Ecto neural progenitor cell (in vitro differentiated cells): ENCODE data around the gene STX16.

Experiments used
- DNase-seq: peaks from one replicate; pipeline ENCODE4 v3.0.0-alpha.2; 2018; ENCODE audit warnings: low spot score

STX16 gene

DNA sequence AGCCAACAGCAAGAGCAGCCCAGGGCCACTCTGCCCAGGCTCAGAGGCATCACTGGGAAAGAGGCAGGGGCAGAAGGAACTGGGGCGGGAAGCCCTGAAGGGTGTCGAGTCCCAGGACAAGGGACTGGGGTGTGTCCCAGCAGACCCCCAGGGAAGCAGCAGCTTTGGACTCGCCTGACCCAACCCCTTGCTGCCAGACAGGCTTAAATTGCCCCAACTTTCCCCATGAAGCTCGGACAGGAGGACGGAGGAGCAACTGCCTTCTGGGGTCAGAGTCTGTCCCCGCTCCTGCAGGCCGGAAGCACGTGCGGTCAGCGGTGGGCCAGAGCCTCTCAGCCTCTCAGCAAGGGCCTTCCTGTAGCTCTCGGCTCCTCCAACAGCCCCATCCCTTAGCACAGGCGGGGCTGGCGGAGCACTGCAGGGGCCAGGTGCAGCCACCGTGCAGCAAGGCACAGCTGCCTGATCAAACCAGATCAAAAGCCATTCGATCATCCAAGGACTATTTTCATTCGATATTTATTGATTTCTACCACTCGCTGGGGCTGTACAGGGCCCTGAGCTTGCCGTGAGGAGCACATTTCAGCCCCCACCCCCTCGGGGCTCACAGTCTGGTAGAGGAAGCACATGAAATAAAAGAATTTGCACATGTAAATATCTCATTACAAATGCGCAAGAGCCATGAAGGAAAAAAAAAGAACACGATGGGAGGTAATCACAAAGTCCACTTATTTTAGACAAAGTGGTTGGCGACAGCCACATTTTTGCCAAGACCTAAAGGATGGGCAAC lies 31.8 kb upstream of the STX16 start:
- no peak for DNase-seq

DNA sequence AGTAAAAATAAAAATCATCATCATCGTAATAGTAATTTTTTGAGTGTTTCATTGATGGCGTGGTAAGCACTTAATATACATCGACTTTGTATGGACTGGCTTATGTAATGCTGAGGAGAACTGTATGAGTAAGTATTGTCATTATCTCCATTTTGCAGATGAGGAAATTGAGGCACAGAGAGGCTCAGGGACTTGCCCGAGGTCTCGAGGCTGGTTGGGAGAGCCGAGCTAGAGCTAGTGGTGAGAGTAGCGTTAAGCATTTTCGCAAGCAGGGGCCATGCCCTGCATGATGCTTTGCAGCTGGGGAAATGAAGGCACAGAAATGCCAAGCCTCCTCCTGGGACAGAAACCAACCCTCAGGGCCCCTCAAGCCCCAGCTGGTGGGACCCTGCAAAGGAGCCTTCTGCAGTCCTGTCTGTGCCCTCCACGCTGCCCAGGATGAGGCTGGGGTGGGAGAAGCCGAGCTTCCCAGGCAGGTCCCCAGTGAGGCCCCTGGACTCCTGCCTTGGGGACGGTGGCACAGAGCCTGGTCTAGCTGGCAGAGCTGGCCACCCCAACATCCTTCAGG lies 31.1 kb upstream of the STX16 start:
- no peak for DNase-seq

DNA sequence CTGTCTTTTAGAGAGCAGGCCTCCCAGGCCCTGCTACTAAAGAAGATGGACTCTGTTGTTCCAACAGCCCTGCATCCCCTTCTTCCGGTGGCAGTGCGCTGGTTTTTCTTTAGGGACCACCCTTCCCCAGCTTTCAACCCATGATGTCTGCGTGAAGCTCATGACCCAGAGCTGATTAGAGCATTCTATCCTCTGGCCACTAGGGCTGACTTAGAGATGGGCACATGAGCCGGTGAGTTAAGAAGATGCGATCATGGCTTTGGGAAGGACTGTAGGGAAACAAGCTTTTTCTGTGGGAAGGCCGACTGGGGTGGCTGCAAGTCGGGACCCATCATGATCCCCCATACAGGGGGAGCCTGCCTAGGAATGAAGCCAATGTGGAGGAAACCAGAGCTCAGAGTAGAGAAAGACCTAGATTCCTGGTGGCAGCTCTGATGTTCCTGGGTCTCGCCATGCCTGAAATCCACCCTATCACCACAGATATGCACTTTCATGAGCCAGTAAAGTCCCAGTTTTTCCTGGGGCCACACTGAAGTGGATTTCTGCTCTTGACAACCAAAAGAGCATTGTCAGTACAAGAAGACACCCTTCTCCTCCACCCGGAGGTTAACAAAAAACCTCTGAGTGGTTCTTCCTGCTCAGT lies 29.1 kb upstream of the STX16 start:
- no peak for DNase-seq

- no peak for DNase-seq
Measured at GRCh38 chr20:58622671-58623578, 28.2 kb upstream of the STX16 start.

- DNase-seq = no peak
Measured at GRCh38 chr20:58623579-58624473, 27.3 kb upstream of the STX16 start.

- DNase-seq = no peak
Measured at GRCh38 chr20:58624687-58625086, 26.4 kb upstream of the STX16 start.

- no peak for DNase-seq
Measured at GRCh38 chr20:58625585-58625984, 25.5 kb upstream of the STX16 start.

GRCh38 chr20:58626051-58626450 lies 25.0 kb upstream of the STX16 start:
- DNase-seq = no peak

- no peak for DNase-seq
Measured at GRCh38 chr20:58627212-58628072, 23.6 kb upstream of the STX16 start.

GRCh38 chr20:58628491-58629214 lies 22.4 kb upstream of the STX16 start:
- no peak for DNase-seq

DNA sequence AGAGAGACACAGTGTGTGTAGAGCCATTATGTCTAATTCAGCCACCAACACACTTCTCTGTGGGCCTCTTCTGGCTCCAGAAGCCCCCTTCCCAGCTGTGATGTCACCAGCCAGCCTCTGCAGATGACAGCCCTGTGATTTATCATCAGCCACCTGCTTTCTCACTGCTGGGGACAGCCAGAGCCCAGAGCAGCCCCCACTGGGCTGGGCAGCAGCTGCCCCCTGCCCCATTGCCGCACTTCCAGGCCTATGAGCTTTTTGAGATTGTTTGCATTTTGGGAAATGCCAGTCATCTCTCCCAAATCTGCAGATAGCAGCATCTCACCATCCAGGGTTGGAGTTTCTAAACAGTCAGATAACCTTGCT lies 21.9 kb upstream of the STX16 start:
- DNase-seq = no peak

GRCh38 chr20:58630063-58630462 lies 21.0 kb upstream of the STX16 start:
- DNase-seq = no peak

DNA sequence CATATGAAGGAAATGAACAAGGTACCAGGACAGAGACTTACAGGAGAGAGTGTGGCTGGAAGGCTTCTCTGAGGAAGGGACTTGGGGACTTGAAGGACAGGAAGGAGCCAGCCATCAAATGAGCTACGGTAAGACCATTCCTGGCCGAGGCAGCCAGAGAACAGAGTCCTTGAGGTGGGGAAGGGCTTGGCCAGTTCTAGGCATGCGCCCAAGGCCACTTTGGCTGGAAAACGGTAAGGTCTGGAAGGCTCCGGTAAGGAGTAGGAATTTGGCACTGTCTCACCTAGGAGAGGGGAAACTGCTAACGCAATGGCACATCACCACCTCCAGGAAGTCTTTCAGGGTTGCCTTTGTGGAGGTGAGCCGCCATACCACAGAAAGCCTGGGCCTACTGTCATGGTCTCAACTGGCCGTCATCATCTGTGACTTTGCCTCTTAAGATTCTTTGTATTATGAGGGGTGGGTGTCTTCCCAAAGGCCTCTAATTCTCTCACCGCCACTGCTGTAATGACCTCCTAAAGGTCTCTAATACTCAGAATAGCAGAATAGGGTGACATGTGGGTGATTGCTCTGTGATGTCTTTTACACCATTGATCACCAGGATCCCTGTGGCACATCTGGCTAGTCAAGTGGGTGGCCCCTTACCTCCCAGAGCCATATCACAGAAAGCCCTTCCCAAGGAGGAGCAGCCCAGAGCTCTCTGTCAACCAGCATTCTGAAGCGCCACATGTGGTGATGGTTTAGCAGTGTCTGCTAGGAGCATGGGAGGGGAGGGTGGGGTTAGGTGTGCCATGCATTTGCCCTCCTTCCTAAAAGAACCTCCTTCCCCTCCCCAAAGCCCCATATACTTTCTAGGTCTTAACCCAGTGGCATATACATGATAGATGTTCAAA lies 17.7 kb upstream of the STX16 start:
- DNase-seq = no peak

DNA sequence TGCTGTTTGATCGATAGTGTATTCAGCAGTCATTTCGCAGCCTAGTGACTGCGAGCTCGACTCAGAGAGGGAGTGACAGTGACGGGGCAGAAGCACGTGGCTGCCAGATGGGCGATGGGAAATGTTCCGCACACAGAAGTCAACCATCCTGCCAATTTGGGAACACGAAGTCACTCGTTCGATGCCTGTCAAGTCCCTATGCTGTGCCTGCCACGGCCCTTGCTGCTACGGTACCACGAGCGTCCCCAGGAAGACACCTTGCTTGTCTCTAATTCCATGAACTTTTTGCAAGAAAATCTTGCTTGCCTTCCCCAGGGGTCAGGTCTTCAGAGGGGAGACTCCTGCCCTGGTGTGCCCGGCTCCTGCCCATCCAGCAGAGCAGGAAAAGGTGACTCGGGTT lies 17.0 kb upstream of the STX16 start:
- DNase-seq = no peak

- DNase-seq = no peak
Measured at GRCh38 chr20:58634521-58635278, 16.4 kb upstream of the STX16 start.

DNA sequence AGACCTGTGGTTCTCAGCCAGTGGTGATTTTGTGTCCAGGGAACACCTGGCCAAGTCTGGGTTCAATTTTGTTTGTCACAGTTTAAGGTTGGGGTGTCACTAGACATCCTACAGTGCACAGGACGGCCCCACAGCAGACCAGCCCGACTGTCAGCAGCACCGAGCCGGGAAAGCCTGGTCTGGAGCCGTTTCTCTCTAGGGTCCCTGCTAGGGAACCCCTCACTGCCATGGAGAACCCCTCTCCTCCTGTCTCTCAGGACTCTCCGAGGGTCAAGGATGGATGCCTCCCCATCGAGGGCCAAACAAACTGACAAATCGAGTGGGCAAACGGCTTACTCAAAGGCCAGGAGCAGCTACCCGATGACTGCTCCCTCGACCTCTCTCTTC lies 15.8 kb upstream of the STX16 start:
- DNase-seq = no peak

DNA sequence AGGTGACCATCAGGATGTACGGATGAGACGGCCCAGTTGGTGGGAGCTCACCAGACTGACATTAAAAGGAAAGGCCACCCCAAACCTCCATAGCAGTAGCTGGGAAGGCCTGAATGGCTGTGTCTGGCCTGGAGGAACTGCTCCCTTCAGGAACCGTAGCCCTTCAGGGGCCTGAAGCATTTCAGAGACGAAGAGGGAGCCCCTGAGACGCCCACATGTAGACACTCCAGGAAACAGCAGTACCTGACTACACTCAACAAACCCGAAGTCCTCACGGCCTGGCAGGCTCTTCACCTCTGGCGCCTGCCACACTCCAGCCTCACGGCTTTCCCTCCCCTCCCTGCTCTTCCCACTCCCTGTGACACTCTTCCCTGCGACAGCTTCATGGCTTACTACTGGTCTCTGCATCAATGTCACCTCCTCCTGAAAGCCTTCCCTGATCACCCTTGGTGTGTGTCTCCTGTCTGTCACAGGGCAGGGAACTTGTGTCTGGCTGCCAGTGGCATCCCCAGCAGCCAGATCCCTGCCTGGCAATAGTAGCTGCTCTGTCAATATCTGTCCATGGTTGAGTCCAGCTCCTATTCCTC lies 14.6 kb upstream of the STX16 start:
- DNase-seq = no peak

DNA sequence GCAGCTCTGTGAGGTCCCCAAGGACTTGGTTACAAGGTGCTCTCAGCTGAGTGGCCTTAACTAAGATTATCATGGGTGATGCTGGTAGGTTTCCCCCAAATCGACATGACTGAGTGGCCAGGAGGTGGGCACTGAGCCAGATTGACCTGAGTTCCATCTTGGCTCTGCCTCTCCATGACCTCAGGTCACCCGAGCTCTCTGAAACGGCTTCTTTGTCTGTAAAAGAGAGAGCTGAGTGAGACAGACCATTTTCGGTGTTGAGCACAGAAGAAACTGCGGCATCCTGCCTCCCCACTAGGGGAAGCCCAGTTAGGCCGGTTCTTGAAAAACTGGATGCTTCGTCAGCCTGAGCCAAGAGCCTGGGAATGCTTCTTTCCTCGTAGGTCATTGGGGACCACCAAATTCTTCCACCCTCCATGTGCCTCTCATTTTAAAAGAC lies 14.1 kb upstream of the STX16 start:
- no peak for DNase-seq
